PFSK-1 (cell line): ENCODE results near the gene LRP4.

Experiments
- FOXP2 ChIP-seq: optimal IDR thresholded peaks from 2 replicates; pipeline ENCODE3; 2011; ENCODE audit warnings: borderline replicate concordance, control low read depth, inconsistent platforms; ENCODE audit not compliant: insufficient read depth; ENCODE audit errors: extremely low read length, extremely low read depth
- POLR2AphosphoS5 ChIP-seq: IDR thresholded peaks from 2 replicates; pipeline ENCODE4 v1.6.1; 2012; ENCODE audit warnings: low read depth, mild to moderate bottlenecking, control low read depth, low read length, moderate library complexity
- SIN3A ChIP-seq: IDR thresholded peaks from 2 replicates; pipeline ENCODE4 v1.6.1; 2012; ENCODE audit warnings: mild to moderate bottlenecking, low read length, moderate library complexity, borderline replicate concordance; ENCODE audit not compliant: insufficient read depth
- TAF1 ChIP-seq: IDR thresholded peaks from 2 replicates; pipeline ENCODE4 v1.6.1; 2012; ENCODE audit warnings: low read length, control low read depth, borderline replicate concordance; ENCODE audit not compliant: insufficient read depth
- TF ChIP-seq, protein P1 (sequence below), 2 experiments: IDR thresholded peaks; 2 replicates each; pipeline versions ENCODE4 v1.6.1 to v1.8.0; 2011 to 2012; ENCODE audit warnings: low read depth in 2 of 2, low read length in 2 of 2, control low read depth in 1 of 2, inconsistent platforms in 1 of 2, mild to moderate bottlenecking in 1 of 2, moderate library complexity in 1 of 2; ENCODE audit not compliant: insufficient read depth in 1 of 2

DNA sequence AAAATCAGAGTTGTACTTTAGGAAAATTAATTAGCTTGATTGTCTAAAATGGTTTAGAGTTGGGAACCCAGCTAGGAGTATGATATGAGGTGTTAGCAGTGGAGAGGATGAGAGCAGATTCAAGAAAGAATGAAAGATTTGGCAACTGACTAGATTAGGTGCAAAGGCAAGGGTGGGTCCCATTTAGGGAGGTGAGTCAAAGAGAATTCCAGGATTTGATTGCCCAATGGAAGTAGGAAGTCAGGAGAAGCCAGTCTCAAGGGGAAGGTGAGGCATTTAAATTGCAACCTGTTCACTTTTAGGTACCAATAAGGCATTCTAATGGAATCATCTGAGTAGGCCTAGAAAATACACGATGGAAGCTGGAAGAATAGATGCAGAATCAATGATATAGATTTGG, 68.7 kb downstream of the LRP4 start:
- TF ChIP-seq POLR2AphosphoS5 (no peak), TAF1 (no peak), SIN3A (no peak), FOXP2 (no peak)
- TF ChIP-seq, protein P1, sequence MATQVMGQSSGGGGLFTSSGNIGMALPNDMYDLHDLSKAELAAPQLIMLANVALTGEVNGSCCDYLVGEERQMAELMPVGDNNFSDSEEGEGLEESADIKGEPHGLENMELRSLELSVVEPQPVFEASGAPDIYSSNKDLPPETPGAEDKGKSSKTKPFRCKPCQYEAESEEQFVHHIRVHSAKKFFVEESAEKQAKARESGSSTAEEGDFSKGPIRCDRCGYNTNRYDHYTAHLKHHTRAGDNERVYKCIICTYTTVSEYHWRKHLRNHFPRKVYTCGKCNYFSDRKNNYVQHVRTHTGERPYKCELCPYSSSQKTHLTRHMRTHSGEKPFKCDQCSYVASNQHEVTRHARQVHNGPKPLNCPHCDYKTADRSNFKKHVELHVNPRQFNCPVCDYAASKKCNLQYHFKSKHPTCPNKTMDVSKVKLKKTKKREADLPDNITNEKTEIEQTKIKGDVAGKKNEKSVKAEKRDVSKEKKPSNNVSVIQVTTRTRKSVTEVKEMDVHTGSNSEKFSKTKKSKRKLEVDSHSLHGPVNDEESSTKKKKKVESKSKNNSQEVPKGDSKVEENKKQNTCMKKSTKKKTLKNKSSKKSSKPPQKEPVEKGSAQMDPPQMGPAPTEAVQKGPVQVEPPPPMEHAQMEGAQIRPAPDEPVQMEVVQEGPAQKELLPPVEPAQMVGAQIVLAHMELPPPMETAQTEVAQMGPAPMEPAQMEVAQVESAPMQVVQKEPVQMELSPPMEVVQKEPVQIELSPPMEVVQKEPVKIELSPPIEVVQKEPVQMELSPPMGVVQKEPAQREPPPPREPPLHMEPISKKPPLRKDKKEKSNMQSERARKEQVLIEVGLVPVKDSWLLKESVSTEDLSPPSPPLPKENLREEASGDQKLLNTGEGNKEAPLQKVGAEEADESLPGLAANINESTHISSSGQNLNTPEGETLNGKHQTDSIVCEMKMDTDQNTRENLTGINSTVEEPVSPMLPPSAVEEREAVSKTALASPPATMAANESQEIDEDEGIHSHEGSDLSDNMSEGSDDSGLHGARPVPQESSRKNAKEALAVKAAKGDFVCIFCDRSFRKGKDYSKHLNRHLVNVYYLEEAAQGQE (IDR thresholded peaks at IDR 0.05; ENCODE audit: insufficient read depth in 1 of 2, low read depth in 2 of 2, low read length in 2 of 2): no peak
